Naive B cell (primary cell): ENCODE measurements around the gene TCF25. TPM values are rescaled to one million over a fixed set of nuclear protein-coding genes. Genes with fewer than 3 reads are reported as not detected.

ENCODE experiments used
- ATAC-seq, 2 donors: fragments of 150-1000 bp; cut with Tn5 transposase; 2 replicates each; pipeline ENCODE4 v1.10.0; 2021; ENCODE audit warnings: low read depth in 2 of 2, mild to moderate bottlenecking in 2 of 2, moderate library complexity in 2 of 2
- DNase-seq: peaks from one replicate; pipeline ENCODE4 v3.0.0; 2022
- H3K27ac Mint-ChIP-seq, 6 donors: one replicate each; pipeline ENCODE4 v1.8.0; 2020 to 2022; ENCODE audit warnings: mild to moderate bottlenecking in 6 of 6, mixed read lengths in 6 of 6, moderate library complexity in 5 of 6, inconsistent platforms in 2 of 6
- H3K27me3 Mint-ChIP-seq, 3 donors: one replicate each; pipeline ENCODE4 v1.8.0; 2021 to 2022; ENCODE audit warnings: mixed read lengths in 3 of 3, mild to moderate bottlenecking in 1 of 3
- H3K36me3 Mint-ChIP-seq, 2 donors: one replicate each; pipeline ENCODE4 v1.8.0; 2020 to 2022; ENCODE audit warnings: mixed read lengths in 2 of 2, inconsistent platforms in 1 of 2, mild to moderate bottlenecking in 1 of 2
- H3K4me1 Mint-ChIP-seq, 3 donors: one replicate each; pipeline ENCODE4 v1.8.0; 2020 to 2022; ENCODE audit warnings: mixed read lengths in 3 of 3, inconsistent platforms in 1 of 3, mild to moderate bottlenecking in 1 of 3, moderate library complexity in 1 of 3
- H3K4me3 Mint-ChIP-seq, 8 donors: one replicate each; pipeline ENCODE4 v1.8.0; 2020 to 2022; ENCODE audit warnings: mild to moderate bottlenecking in 8 of 8, mixed read lengths in 8 of 8, moderate library complexity in 8 of 8, inconsistent platforms in 2 of 8
- H3K9me3 Mint-ChIP-seq, 7 donors: one replicate each; pipeline ENCODE4 v1.8.0; 2020 to 2022; ENCODE audit warnings: mixed read lengths in 7 of 7, mild to moderate bottlenecking in 5 of 7, inconsistent platforms in 2 of 7, moderate library complexity in 1 of 7
- polyA plus RNA-seq, 6 donors: library from polyadenylated mRNA; unstranded; fragments of 300-500 nt; fragmentation: Illumina TruSeq; gene quantifications; one replicate each; pipeline ENCODE4 v1.2.3, GENCODE V29; 2021; ENCODE audit warnings: low read depth in 6 of 6

The TCF25 gene
- polyA plus RNA-seq, 6 donors from 2014 or later: 88.4 to 135 (median 108) TPM

GRCh38 chr16:89853306-89853993, 19.9 kb upstream of the TCF25 start:
- Mint-ChIP-seq H3K4me1 (no peaks in the 10 kb centered on the region), H3K27me3 (peaks cover 0 to 5% (median 0%) of the 10 kb centered on the region in 3 donors), H3K4me3 (no peak overlapping the region), H3K36me3 (no peaks in the 10 kb centered on the region), H3K9me3 (no peaks in the 10 kb centered on the region), H3K27ac (peak overlapping the region in 2 of 6 donors; percentile 57 to 69)
- ATAC-seq (no peak), DNase-seq (no peak)

- ATAC-seq (no peak), DNase-seq (no peak)
- Mint-ChIP-seq H3K27ac (no peak overlapping the region), H3K4me1 (peaks cover 0 to under 1% (median 0%) of the 10 kb centered on the region in 3 donors), H3K4me3 (no peak overlapping the region), H3K36me3 (no peaks in the 10 kb centered on the region), H3K27me3 (peaks cover 0 to 14% (median 0%) of the 10 kb centered on the region in 3 donors), H3K9me3 (no peaks in the 10 kb centered on the region)
Observed at GRCh38 chr16:89855301-89855945, 18.0 kb upstream of the TCF25 start.

- Mint-ChIP-seq H3K27me3 (peaks cover 0 to 14% (median 0%) of the 10 kb centered on the region in 3 donors), H3K27ac (no peak overlapping the region), H3K4me1 (peaks cover 1 to 7% (median 2%) of the 10 kb centered on the region in 3 donors), H3K4me3 (no peak overlapping the region), H3K9me3 (no peaks in the 10 kb centered on the region), H3K36me3 (no peaks in the 10 kb centered on the region)
- DNase-seq (no peak), ATAC-seq (no peak)
Observed at GRCh38 chr16:89855986-89856385, 17.4 kb upstream of the TCF25 start.

- H3K9me3 Mint-ChIP-seq: no peaks in the 10 kb centered on the region
- peak overlapping the region in 1 of 6 donors; percentile 62 for H3K27ac Mint-ChIP-seq
- H3K36me3 Mint-ChIP-seq: no peaks in the 10 kb centered on the region
- DNase-seq (no peak), ATAC-seq (no peak)
- H3K4me1 Mint-ChIP-seq: peaks cover 18 to 24% (median 18%) of the 10 kb centered on the region in 3 donors
- no peak overlapping the region for H3K4me3 Mint-ChIP-seq
- peaks cover 0 to 14% (median 0%) of the 10 kb centered on the region in 3 donors for H3K27me3 Mint-ChIP-seq
Observed at GRCh38 chr16:89858973-89859614, 14.3 kb upstream of the TCF25 start.

- H3K9me3 Mint-ChIP-seq: no peaks in the 10 kb centered on the region
Observed at GRCh38 chr16:89859615-89860007, 13.8 kb upstream of the TCF25 start.

GRCh38 chr16:89860747-89861304, 12.6 kb upstream of the TCF25 start:
- H3K36me3 Mint-ChIP-seq: no peaks in the 10 kb centered on the region
- H3K4me1 Mint-ChIP-seq: peaks cover 23 to 30% (median 26%) of the 10 kb centered on the region in 3 donors
- H3K9me3 Mint-ChIP-seq: no peaks in the 10 kb centered on the region
- ATAC-seq (peak; percentile 79 to 84), DNase-seq (peak; percentile 78)
- H3K27ac Mint-ChIP-seq: peak overlapping the region in 4 of 6 donors; percentile 46 to 80 (median 69)
- H3K27me3 Mint-ChIP-seq: peaks cover 0 to 14% (median 0%) of the 10 kb centered on the region in 3 donors
- peak overlapping the region in 1 of 8 donors; percentile 34 for H3K4me3 Mint-ChIP-seq

More at GRCh38 chr16:89859615-89860007, 13.8 kb upstream of the TCF25 start:
- Mint-ChIP-seq H3K4me1 (peaks cover 22 to 26% (median 23%) of the 10 kb centered on the region in 3 donors), H3K27me3 (peaks cover 0 to 14% (median 0%) of the 10 kb centered on the region in 3 donors), H3K27ac (no peak overlapping the region), H3K4me3 (no peak overlapping the region), H3K36me3 (no peaks in the 10 kb centered on the region)
- ATAC-seq (no peak), DNase-seq (no peak)

GRCh38 chr16:89861648-89862047, 11.7 kb upstream of the TCF25 start:
- ATAC-seq: no peak
- peaks cover 23 to 30% (median 26%) of the 10 kb centered on the region in 3 donors for H3K4me1 Mint-ChIP-seq
- H3K9me3 Mint-ChIP-seq: no peaks in the 10 kb centered on the region
- no peak overlapping the region for H3K27ac Mint-ChIP-seq
- no peak for DNase-seq
- peaks cover 0 to 14% (median 0%) of the 10 kb centered on the region in 3 donors for H3K27me3 Mint-ChIP-seq
- H3K4me3 Mint-ChIP-seq: no peak overlapping the region
- H3K36me3 Mint-ChIP-seq: no peaks in the 10 kb centered on the region

GRCh38 chr16:89862732-89863131, 10.7 kb upstream of the TCF25 start:
- DNase-seq (no peak), ATAC-seq (no peak)
- H3K4me1 Mint-ChIP-seq: peaks cover 23 to 30% (median 26%) of the 10 kb centered on the region in 3 donors
- H3K4me3 Mint-ChIP-seq: peak overlapping the region in 3 of 8 donors; percentile 30 to 45 (median 35)
- H3K9me3 Mint-ChIP-seq: no peaks in the 10 kb centered on the region
- peak overlapping the region in 1 of 6 donors; percentile 94 for H3K27ac Mint-ChIP-seq
- H3K27me3 Mint-ChIP-seq: peaks cover 0 to 14% (median 0%) of the 10 kb centered on the region in 3 donors
- no peaks in the 10 kb centered on the region for H3K36me3 Mint-ChIP-seq

- H3K27ac Mint-ChIP-seq: peak overlapping the region in 5 of 6 donors; percentile 24 to 63 (median 33)
- H3K36me3 Mint-ChIP-seq: no peaks in the 10 kb centered on the region
- peak; percentile 78 to 81 for ATAC-seq
- H3K9me3 Mint-ChIP-seq: peaks cover 0 to 2% (median 0%) of the 10 kb centered on the region in 7 donors
- peaks cover 0 to 9% (median 0%) of the 10 kb centered on the region in 3 donors for H3K27me3 Mint-ChIP-seq
- H3K4me3 Mint-ChIP-seq: peak overlapping the region; percentile 24 to 80 (median 66)
- peaks cover 23 to 30% (median 26%) of the 10 kb centered on the region in 3 donors for H3K4me1 Mint-ChIP-seq
- peak; percentile 52 for DNase-seq
Observed at GRCh38 chr16:89863741-89864526, 9.5 kb upstream of the TCF25 start.

GRCh38 chr16:89864527-89864820, 8.9 kb upstream of the TCF25 start:
- Mint-ChIP-seq H3K27ac (peak overlapping the region in 5 of 6 donors; percentile 20 to 71 (median 60)), H3K9me3 (peaks cover 0 to 2% (median 0%) of the 10 kb centered on the region in 7 donors), H3K4me1 (peaks cover 23 to 30% (median 26%) of the 10 kb centered on the region in 3 donors), H3K27me3 (peaks cover 0 to 6% (median 0%) of the 10 kb centered on the region in 3 donors), H3K36me3 (no peaks in the 10 kb centered on the region), H3K4me3 (peak overlapping the region in 2 of 8 donors; percentile 35 to 74)
- ATAC-seq: no peak
- no peak for DNase-seq

GRCh38 chr16:89867918-89868317, 5.5 kb upstream of the TCF25 start:
- Mint-ChIP-seq H3K9me3 (peaks cover 0 to 2% (median 0%) of the 10 kb centered on the region in 7 donors), H3K27ac (no peak overlapping the region), H3K36me3 (no peaks in the 10 kb centered on the region), H3K4me3 (no peak overlapping the region), H3K27me3 (no peaks in the 10 kb centered on the region), H3K4me1 (peaks cover 17 to 27% (median 19%) of the 10 kb centered on the region in 3 donors)
- no peak for ATAC-seq
- no peak for DNase-seq

GRCh38 chr16:89869911-89870310, 3.5 kb upstream of the TCF25 start:
- Mint-ChIP-seq H3K4me1 (peaks cover 0 to 17% (median 13%) of the 10 kb centered on the region in 3 donors), H3K9me3 (peaks cover 0 to 2% (median 0%) of the 10 kb centered on the region in 7 donors), H3K27me3 (no peaks in the 10 kb centered on the region), H3K4me3 (peak overlapping the region in 1 of 8 donors; percentile 37), H3K27ac (peak overlapping the region in 1 of 6 donors; percentile 83), H3K36me3 (no peaks in the 10 kb centered on the region)
- no peak for DNase-seq
- ATAC-seq: no peak
